GM19455 (cell line): ENCODE measurements around the gene MMRN2.
"Not testable (repeated sequence)": the region's sequence is repeated elsewhere in the genome, so short reads cannot be mapped to it uniquely, and the experiment has no call there.

Experiments used
- ATAC-seq: cut with Tn5 transposase; IDR thresholded peaks from one replicate; pipeline ENCODE4 v1.9.1; 2021; ENCODE audit not compliant: unreplicated experiment

Gene MMRN2, protein sequence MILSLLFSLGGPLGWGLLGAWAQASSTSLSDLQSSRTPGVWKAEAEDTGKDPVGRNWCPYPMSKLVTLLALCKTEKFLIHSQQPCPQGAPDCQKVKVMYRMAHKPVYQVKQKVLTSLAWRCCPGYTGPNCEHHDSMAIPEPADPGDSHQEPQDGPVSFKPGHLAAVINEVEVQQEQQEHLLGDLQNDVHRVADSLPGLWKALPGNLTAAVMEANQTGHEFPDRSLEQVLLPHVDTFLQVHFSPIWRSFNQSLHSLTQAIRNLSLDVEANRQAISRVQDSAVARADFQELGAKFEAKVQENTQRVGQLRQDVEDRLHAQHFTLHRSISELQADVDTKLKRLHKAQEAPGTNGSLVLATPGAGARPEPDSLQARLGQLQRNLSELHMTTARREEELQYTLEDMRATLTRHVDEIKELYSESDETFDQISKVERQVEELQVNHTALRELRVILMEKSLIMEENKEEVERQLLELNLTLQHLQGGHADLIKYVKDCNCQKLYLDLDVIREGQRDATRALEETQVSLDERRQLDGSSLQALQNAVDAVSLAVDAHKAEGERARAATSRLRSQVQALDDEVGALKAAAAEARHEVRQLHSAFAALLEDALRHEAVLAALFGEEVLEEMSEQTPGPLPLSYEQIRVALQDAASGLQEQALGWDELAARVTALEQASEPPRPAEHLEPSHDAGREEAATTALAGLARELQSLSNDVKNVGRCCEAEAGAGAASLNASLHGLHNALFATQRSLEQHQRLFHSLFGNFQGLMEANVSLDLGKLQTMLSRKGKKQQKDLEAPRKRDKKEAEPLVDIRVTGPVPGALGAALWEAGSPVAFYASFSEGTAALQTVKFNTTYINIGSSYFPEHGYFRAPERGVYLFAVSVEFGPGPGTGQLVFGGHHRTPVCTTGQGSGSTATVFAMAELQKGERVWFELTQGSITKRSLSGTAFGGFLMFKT

DNA sequence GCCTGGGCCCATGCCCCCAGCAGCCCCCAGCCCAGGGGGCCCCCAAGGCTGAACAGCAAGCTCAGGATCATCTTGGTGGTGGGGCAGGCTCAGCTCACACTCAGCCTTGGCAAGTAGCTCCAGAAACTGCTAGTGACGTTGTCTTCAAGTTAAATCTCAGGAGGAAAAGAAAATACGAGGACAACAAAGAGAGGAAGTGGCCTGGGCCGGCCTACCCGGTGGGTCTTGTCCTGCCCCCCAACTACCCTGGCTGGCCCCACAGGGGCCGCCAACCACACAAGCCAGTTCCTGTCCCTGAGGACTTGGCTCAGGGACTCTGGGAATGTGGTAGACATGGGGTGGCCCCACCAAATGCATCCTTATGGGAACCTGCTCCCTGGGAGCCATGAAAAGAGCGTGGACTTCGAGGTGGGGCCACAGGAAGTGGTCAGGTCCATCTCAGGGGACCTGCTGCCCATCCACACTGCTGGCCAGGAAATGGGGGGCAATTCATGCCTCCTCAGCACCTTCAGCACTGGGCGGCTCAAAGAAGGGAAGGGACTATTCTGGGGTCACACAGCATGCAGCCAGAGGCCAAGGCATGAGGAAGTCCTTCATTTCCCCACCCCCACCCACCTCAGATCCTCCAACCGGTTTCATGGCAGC is at the start of gene MMRN2:
MMRN2 (minus strand) TSS at position 145 of the 645 bp plus-strand sequence; CDS start at position 71, 74 bp downstream.
- ATAC-seq = no peak

GRCh38 chr10:87007124-87007523 is 49.7 kb upstream of the MMRN2 start:
- ATAC-seq = not testable (repeated sequence)

GRCh38 chr10:87000491-87000890 is 43.1 kb upstream of the MMRN2 start:
- no peak for ATAC-seq

GRCh38 chr10:86999802-87000403 is 42.5 kb upstream of the MMRN2 start:
- ATAC-seq = not testable (repeated sequence)

GRCh38 chr10:86992929-86993328 is 35.5 kb upstream of the MMRN2 start:
- no peak for ATAC-seq

GRCh38 chr10:86992456-86992855 is 35.0 kb upstream of the MMRN2 start:
- no peak for ATAC-seq

DNA sequence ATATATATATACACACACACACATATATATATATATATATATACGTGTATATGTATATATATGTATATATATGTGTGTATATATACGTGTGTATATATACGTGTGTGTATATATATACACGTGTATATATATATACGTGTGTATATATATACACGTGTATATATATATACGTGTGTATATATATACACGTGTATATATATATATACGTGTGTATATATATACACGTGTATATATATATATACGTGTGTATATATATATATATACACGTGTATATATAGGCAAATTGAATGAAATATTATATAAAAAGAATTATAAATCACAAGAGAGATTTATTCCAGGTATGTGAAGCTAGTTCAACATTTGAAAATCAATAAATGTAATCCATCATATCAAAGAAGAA is 33.9 kb upstream of the MMRN2 start:
- not testable (repeated sequence) for ATAC-seq

- ATAC-seq = no peak
Measured at GRCh38 chr10:86988520-86988919, 31.1 kb upstream of the MMRN2 start.

DNA sequence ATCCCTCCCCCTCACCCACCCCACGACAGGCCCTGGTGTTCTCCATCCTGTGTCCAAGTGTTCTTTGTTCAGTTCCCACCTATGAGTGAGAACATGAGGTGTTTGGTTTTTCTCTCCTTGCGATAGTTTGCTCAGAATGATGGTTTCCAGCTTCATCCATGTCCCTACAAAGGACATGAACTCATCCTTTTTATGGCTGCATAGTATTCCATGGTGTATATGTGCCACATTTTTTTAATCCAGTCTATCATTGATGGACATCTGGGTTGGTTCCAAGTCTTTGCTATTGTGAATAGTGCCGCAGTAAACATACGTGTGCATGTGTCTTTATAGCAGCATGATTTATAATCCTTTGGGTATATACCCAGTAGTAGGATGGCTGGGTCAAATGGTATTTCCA is 27.1 kb upstream of the MMRN2 start:
- ATAC-seq = not testable (repeated sequence)

GRCh38 chr10:86981716-86982115 is 24.3 kb upstream of the MMRN2 start:
- ATAC-seq = no peak

GRCh38 chr10:86981020-86981419 is 23.6 kb upstream of the MMRN2 start:
- ATAC-seq = not testable (repeated sequence)

DNA sequence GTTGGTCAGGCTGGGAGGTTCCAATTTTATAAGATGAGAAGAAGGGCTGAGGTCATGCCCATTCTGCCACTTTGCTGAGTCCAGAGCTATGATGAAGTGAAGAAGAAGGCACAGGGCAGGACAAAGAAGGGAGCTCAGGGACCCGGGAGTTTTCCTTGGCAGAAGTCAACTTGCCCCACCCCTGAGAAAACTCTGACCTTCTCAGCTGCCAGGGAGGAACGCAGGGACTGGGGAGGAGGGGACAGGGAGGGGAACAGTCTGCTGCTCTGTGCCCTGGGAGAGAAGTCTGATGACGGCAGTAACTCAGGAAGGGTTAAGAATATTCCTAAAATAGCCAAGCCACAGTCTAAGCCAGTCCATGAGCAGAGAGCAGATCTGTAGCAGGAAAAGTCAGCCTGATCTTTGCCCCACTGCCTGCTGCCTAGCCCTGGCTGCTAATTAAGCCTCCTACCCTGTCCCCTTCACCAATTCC is 22.6 kb upstream of the MMRN2 start:
- ATAC-seq = no peak

DNA sequence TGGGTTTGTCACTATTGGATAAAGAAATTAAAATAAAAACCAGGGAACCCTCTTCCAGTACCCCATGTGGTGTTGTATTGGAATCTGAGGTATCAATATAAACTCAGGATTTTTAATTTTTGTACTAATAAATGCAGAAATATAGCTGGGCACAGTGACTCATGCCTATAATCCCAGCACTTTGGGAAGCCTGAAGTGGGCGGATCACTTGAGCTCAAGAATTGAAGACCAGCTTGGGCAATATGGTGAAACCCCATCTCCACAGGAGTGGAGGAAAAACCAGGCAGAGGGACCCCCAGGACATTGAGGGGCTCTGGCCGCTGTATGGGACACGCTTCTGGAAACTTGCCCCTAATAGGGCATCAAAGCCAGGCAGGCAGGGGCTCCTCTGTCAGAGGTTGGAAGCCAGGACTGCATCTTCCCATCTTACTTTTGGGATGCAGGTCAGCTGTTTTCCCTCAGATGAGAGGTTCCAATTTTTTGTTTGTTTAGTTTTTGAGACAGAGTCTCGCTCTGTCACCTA is 21.9 kb upstream of the MMRN2 start:
- no peak for ATAC-seq

DNA sequence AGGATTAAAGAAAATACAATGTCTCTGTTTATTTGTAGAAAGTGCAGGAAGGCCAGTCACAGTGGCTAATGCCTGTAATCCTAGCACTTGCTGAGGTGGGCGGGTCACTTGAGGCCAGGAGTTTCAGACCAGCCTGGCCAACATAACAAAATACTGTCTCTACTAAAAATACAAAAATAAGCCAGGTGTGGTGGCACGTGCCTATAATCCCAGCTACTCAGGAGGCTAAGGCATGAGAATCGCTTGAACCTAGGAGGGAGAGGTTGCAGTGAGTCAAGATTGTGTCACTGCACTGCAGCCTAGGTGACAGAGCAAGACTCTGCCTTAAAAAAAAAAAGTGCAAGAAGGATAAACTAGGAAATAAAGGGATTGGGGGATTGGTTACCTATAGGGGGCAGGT is 21.0 kb upstream of the MMRN2 start:
- not testable (repeated sequence) for ATAC-seq

DNA sequence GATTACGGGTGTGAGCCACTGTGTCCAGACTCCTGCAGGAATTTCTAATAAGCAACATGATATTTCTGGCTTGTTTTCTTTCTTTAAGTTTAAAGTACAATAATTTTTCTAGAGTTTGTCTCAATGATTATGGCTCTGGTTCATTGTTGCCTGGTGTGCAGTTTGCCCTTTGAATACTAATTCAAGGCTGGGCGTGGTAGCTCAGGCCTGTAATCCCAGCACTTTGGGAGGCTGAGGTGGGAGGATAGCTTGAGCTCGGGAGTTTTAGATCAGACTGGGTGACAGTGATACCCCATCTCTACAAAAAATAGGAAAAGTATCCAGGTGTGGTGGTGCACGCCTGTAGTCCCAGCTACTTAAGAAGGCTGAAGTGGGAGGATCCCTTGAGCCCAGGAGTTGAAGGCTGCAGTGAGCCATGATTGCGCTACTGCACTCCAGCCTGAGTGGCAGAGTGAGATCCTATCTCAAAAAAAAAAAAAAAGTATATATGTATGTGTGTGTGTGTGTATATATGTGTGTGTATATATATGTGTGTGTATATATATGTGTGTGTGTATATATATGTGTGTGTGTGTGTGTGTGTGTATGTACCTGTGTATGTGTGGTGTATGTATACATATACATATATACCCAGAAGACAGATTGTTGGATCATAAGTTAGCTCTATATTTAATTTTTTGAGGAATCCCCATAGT is 19.1 kb upstream of the MMRN2 start:
- no peak for ATAC-seq

DNA sequence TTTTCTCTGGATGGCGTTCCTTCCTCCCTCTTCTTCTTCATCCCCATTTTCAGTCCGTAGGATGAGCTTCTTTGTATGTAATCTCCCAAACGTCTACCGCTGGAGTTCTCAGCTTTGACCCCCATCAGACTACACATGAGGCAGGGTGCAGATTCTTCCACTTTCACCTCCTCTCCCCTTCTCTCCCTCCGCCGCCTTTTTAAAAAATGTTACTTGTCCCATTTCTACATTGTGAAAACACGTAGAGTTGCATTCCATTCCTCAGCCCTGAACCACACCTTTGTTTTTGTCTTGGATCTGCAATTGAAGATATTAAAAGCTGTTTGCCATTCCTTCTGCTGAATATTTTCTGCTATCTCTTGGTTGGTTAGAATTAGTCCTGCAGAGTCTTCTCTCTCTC is 17.1 kb upstream of the MMRN2 start:
- no peak for ATAC-seq

DNA sequence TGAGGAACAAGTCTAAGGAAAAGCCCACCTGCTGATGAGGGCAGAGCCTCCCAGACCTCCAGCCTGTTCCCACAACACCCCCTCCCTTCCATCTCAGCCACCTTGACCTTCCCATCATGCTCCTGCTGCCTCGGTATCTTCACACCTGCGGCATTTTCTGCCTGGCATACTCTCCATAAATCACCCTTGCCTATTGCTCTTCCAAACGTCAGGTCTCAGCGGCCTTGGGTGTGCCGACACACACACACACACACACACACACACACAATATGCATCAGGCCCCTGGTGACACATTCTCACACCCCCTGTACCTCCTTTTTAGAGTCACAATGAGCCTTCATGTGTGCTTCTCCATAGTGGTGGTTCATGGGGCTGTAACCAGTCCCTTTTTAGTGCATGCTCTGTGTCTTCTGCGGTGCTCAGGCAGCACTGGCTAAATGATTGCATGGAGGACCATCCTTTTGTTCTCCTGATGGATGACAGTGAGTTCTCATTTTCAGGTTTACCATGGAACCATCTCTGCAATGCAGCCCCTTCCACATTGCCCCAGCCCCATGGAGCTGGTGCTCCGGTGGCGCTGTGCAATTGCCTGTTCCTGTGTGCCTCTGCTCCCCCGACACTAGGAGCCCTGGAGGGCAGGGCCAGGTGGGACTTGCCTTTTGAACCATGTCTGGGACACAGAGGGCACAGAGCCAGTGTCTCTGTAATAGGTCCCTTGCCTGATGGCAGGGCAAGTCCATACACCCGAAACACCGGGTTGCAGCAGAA is 15.4 kb upstream of the MMRN2 start:
- no peak for ATAC-seq

- peak; percentile 79 for ATAC-seq
Measured at GRCh38 chr10:86971232-86971991, 14.0 kb upstream of the MMRN2 start.

- no peak for ATAC-seq
Measured at GRCh38 chr10:86970982-86971231, 13.5 kb upstream of the MMRN2 start.
